Fibroblast of pulmonary artery (primary cell): ENCODE data around the gene CLIC6.

ENCODE experiments used
- DNase-seq: peaks from one replicate; pipeline ENCODE4 v3.0.0-alpha.2; 2010; ENCODE audit warnings: low read depth
- H3K4me3 ChIP-seq: replicated peaks from 2 replicates; pipeline ENCODE4 v1.5.1; 2011; ENCODE audit warnings: low read depth, mild to moderate bottlenecking, control low read depth, low read length, moderate library complexity
- TF ChIP-seq, protein P1 (sequence below): IDR thresholded peaks from 2 replicates; pipeline ENCODE4 v1.5.1; 2011; ENCODE audit warnings: mild to moderate bottlenecking, control low read depth, low read length, inconsistent platforms; ENCODE audit errors: missing control alignments

CLIC6 gene

GRCh38 chr21:34722684-34723300 is 54.0 kb downstream of the CLIC6 start:
- H3K4me3 ChIP-seq: no peak overlapping the region
- no peak for DNase-seq
- TF ChIP-seq, protein P1, sequence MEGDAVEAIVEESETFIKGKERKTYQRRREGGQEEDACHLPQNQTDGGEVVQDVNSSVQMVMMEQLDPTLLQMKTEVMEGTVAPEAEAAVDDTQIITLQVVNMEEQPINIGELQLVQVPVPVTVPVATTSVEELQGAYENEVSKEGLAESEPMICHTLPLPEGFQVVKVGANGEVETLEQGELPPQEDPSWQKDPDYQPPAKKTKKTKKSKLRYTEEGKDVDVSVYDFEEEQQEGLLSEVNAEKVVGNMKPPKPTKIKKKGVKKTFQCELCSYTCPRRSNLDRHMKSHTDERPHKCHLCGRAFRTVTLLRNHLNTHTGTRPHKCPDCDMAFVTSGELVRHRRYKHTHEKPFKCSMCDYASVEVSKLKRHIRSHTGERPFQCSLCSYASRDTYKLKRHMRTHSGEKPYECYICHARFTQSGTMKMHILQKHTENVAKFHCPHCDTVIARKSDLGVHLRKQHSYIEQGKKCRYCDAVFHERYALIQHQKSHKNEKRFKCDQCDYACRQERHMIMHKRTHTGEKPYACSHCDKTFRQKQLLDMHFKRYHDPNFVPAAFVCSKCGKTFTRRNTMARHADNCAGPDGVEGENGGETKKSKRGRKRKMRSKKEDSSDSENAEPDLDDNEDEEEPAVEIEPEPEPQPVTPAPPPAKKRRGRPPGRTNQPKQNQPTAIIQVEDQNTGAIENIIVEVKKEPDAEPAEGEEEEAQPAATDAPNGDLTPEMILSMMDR: peak; percentile 46

DNA sequence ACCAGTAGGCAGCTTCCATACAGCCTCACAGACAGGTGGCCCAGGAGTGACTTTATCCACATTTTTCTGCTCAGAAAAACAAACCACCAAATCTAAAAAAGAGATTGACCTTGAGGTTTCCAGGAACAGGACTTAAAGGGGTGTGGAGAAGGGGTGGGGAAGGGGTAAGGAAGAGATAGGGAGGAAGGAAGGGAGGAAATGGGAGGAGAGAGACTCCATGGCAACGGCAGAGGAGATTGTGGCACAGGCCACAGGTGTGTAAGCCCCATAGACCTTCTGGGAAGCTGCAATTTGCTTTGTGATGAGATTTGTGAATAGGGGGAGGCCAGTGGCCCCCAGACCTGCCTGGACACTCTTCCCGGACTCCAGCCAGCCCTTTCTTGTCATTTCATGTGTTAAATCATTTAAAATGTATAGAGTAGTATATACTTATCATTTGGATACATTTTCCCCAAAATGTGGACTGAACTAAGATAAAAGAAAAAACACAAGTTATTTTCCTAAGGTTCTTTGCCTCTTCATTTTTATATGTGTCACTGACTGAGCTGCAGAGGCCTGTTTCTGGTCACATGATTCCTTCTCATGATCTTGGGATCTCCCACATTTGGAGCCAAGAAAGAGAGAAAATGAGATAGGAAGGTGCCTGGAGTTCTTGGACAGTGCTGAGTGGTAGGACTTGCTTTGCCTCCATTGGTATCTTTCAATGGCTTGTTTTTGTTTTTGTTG is 55.5 kb downstream of the CLIC6 start:
- TF ChIP-seq, protein P1: no peak
- no peak for DNase-seq
- H3K4me3 ChIP-seq: no peak overlapping the region

- TF ChIP-seq, protein P1: no peak
- DNase-seq: no peak
- no peak overlapping the region for H3K4me3 ChIP-seq
These were observed 56.0 kb downstream of the CLIC6 start for GRCh38 chr21:34724857-34725195.

GRCh38 chr21:34726627-34727337 is 58.0 kb downstream of the CLIC6 start:
- TF ChIP-seq, protein P1: no peak

GRCh38 chr21:34728479-34728878 is 59.7 kb downstream of the CLIC6 start:
- DNase-seq: no peak
- TF ChIP-seq, protein P1: no peak

More at GRCh38 chr21:34726627-34727337, 58.0 kb downstream of the CLIC6 start:
- DNase-seq: no peak
- H3K4me3 ChIP-seq: no peak overlapping the region

GRCh38 chr21:34730194-34730593 is 61.4 kb downstream of the CLIC6 start:
- H3K4me3 ChIP-seq: no peak overlapping the region
- no peak for DNase-seq
- TF ChIP-seq, protein P1: no peak

More at GRCh38 chr21:34728479-34728878, 59.7 kb downstream of the CLIC6 start:
- no peak overlapping the region for H3K4me3 ChIP-seq
